T-helper 2 cell treated with Interferon-gamma antibody and Interleukin-4, amounts not matched to agents 5 μg/mL and 100 μg/mL, for 36 hours (primary cell): ENCODE measurements around the gene STRIT1.

Experiments used
- DNase-seq: peaks from one replicate; pipeline ENCODE4 v3.0.0; 2021; ENCODE audit warnings: low spot score
- H3K27ac Mint-ChIP-seq: one replicate; pipeline ENCODE4 v1.8.0; 2021; ENCODE audit warnings: mild to moderate bottlenecking, mixed read lengths
- H3K27me3 Mint-ChIP-seq: one replicate; pipeline ENCODE4 v1.8.0; 2021; ENCODE audit warnings: low read depth, mixed read lengths
- H3K36me3 Mint-ChIP-seq: one replicate; pipeline ENCODE4 v1.8.0; 2021; ENCODE audit warnings: low read depth, mixed read lengths
- H3K4me1 Mint-ChIP-seq: one replicate; pipeline ENCODE4 v1.8.0; 2021; ENCODE audit warnings: low read depth, mixed read lengths
- H3K4me3 Mint-ChIP-seq: one replicate; pipeline ENCODE4 v1.8.0; 2022; ENCODE audit warnings: mild to moderate bottlenecking, moderate library complexity, mixed read lengths
- H3K9me3 Mint-ChIP-seq: one replicate; pipeline ENCODE4 v1.8.0; 2021; ENCODE audit warnings: mixed read lengths

Gene STRIT1

DNA sequence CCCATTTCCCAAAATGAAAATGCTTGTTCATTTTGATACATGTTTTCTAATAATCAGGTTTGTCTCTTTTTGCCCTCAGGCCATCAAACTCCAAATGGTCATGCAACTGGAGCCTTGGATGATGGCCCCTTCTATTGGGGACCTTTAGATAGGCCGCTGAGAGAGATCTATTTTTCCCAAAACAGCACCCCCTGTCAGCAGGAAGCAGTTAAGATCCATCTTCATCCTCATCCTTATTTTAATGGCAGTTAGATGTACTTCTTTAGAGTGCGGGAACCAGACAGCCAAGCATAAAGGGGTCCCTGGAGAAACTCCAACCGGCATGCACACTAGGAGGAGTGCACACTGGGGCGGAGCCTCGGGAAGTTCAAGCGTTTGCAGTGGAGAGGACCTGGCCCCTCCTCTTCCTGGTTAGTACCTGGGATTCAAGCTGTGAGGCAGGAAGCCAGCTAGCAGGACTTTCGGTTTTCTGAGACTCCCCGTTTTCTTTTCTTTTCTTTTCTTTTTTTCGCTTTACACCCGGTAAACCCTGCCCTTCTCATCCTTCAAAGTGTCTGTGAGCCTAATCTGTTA is 31.9 kb upstream of the STRIT1 start:
- Mint-ChIP-seq H3K27me3 (peaks cover 6% of the 10 kb centered on the region), H3K9me3 (no peaks in the 10 kb centered on the region), H3K4me3 (no peak overlapping the region), H3K36me3 (no peaks in the 10 kb centered on the region), H3K4me1 (no peaks in the 10 kb centered on the region), H3K27ac (no peak overlapping the region)
- no peak for DNase-seq

DNA sequence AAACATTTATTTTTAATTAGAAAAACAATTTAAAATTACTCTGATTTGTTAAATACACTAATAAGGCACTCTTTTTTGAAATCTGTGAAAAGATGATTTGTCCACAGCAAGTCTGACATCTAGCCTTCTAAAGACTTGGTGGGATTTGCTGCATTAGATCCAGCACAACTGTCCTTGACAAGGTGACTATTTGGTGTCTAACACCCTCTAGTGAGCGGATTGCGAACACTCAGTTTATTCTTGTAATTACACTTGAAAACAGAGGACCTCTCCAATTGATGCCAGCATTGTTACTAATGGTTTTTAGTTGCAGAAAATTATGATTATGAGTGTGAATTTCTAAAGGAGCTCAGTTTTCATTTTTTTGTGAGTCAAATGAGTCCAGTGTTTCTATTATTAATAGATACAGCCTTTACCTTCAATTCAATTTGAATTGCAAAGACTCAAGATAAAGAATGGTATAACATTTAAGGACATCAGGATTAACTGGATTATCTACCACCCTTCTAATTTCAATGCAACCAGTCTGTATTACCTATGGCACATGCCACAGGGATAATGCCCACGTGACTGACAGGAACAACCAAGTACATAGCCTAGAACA is 29.7 kb upstream of the STRIT1 start:
- Mint-ChIP-seq H3K27ac (no peak overlapping the region), H3K4me1 (no peaks in the 10 kb centered on the region), H3K36me3 (no peaks in the 10 kb centered on the region), H3K9me3 (no peaks in the 10 kb centered on the region), H3K4me3 (no peak overlapping the region), H3K27me3 (peaks cover under 1% of the 10 kb centered on the region)
- no peak for DNase-seq

DNA sequence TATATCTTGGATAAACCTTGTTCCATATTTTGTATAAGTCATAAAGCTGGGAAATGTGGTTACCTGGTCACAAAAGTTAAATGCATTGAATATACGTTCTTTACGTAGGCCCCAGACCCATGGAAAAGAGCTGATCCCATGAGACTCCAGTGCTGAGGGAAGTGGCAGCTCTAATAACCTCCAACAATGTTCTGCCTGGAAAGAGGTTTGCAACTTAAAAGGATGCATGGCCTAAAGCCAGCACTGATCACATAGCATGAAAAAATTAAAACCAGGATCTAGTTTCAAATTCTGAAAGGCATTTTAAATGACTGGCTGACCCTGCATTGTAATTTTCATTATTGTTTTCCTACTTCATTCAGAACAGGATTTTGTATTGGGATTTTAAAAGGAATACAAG is 27.9 kb upstream of the STRIT1 start:
- H3K4me1 Mint-ChIP-seq: no peaks in the 10 kb centered on the region
- no peaks in the 10 kb centered on the region for H3K27me3 Mint-ChIP-seq
- no peaks in the 10 kb centered on the region for H3K9me3 Mint-ChIP-seq
- H3K36me3 Mint-ChIP-seq: no peaks in the 10 kb centered on the region
- no peak for DNase-seq
- no peak overlapping the region for H3K4me3 Mint-ChIP-seq
- no peak overlapping the region for H3K27ac Mint-ChIP-seq

DNA sequence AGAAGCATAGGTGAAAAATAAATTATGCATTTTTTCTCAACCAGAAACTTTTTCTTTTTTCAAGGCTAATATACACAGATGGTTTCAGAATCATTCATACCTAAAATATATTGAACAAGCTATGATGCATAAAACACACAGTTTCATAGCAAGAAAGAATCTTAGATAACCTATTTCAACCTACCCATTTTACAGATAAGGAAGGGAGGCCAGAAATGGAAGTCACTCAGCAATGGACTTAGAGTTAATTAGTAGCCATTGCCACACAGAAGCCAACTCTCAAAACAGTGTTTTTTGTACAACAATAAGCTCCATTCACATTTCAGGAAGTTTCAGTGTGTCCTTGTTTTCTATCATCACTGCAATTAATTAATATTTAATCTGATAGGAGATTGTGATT is 27.5 kb upstream of the STRIT1 start:
- Mint-ChIP-seq H3K27me3 (no peaks in the 10 kb centered on the region), H3K9me3 (no peaks in the 10 kb centered on the region)

DNA sequence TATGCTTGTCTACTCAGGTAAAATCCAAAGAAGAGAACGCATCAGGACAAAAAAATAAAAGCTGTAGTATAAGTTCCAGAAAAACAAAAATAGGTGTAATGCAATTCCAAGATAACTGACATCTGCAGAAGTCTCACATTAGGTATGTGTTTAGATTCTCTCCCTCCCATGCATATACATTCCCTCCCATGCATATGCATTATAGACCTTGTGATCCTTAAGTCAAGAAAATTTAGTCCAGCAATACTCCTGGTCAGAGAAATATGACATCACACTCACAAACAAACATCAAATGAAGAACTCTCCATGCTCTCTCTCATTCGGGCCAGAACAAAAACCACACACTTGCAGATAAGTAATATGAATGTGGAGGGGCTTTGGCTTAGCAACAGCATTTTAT is 25.3 kb upstream of the STRIT1 start:
- Mint-ChIP-seq H3K27ac (no peak overlapping the region), H3K9me3 (no peaks in the 10 kb centered on the region), H3K4me3 (no peak overlapping the region), H3K36me3 (no peaks in the 10 kb centered on the region), H3K27me3 (no peaks in the 10 kb centered on the region), H3K4me1 (no peaks in the 10 kb centered on the region)
- no peak for DNase-seq

More for the DNA sequence above, 27.5 kb upstream of the STRIT1 start:
- no peak for DNase-seq
- Mint-ChIP-seq H3K27ac (no peak overlapping the region), H3K4me1 (no peaks in the 10 kb centered on the region), H3K4me3 (no peak overlapping the region), H3K36me3 (no peaks in the 10 kb centered on the region)

DNA sequence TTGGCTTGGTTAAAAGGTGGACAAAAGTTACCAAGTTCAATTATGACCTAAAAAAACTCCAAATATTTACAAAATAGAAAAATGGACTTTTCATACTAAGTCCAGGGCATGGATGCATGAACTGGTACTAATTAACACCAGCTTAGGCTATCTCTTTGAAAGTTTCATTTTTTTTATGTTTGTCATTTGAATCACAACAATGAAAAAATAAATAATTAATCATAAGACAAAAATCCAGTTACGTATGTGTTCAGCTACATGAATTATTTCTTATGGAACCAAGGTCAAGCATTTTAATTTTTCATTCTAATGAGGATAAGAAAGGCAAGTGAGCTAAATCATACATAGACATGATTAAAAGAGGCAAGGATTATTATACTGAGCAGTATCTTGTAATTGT is 23.7 kb upstream of the STRIT1 start:
- Mint-ChIP-seq H3K36me3 (no peaks in the 10 kb centered on the region), H3K4me1 (no peaks in the 10 kb centered on the region), H3K27ac (no peak overlapping the region), H3K4me3 (no peak overlapping the region), H3K27me3 (no peaks in the 10 kb centered on the region), H3K9me3 (no peaks in the 10 kb centered on the region)
- DNase-seq: no peak

DNA sequence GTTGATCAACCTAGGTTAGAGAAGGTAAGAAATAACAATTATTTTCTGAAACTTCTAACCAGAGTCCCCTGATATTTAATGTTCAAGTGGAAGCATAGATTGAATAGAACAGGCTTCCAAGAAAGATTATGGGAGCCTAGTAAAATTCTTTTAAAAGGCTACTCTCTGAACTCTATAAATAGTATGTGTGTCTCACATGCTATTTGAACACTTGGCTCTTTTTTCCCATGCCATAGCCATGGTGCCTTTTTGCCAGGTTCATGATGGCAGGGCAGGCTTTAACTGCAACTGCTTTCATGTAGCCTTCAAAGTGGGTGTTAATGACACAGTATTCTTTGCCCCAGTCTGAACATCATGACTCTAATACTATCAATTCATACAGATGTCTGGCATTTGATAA is 22.9 kb upstream of the STRIT1 start:
- H3K4me1 Mint-ChIP-seq: no peaks in the 10 kb centered on the region
- H3K36me3 Mint-ChIP-seq: no peaks in the 10 kb centered on the region
- no peak overlapping the region for H3K27ac Mint-ChIP-seq
- H3K27me3 Mint-ChIP-seq: no peaks in the 10 kb centered on the region
- no peak for DNase-seq
- no peaks in the 10 kb centered on the region for H3K9me3 Mint-ChIP-seq
- H3K4me3 Mint-ChIP-seq: no peak overlapping the region

DNA sequence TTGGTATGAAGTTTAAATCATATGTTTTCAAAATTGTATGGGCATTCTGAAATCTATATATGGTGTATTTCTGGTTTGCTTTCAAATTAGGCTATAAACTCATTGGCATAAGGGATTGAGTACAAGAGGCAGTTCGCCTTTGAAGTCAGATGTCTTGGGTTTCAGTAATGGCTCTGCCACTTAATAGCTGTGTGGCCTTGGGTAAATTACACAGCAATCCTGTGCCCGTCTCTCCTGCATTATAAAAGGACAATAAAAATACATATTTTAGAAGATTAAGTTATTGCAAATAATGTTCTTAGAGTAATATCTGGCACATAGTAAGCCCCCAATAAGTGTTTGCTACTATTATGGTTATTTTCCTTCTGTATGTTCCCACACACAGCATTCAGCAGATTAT is 20.4 kb upstream of the STRIT1 start:
- Mint-ChIP-seq H3K4me3 (no peak overlapping the region), H3K9me3 (no peaks in the 10 kb centered on the region), H3K4me1 (no peaks in the 10 kb centered on the region), H3K27ac (no peak overlapping the region), H3K36me3 (no peaks in the 10 kb centered on the region), H3K27me3 (no peaks in the 10 kb centered on the region)
- DNase-seq: no peak

DNA sequence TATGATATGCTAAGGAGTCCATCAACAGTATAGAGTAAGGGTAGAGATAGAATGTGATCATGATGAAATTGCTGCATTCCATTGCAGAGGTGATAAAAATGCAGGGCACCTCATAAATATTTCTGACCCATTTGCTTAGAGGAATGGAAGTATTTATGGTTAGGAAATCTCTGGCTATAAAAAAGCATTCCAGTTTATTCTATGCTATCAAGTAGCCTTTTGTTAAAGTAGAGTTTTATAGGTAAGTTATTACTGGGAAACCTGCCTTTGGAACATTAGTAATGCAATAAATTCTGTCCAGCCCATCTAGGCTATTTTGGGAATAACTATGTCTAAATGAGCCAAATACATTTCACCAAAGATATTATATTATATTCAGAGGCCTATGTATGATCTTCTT is 19.8 kb upstream of the STRIT1 start:
- Mint-ChIP-seq H3K4me3 (no peak overlapping the region), H3K27me3 (no peaks in the 10 kb centered on the region), H3K36me3 (no peaks in the 10 kb centered on the region), H3K9me3 (no peaks in the 10 kb centered on the region), H3K27ac (no peak overlapping the region), H3K4me1 (no peaks in the 10 kb centered on the region)
- no peak for DNase-seq

DNA sequence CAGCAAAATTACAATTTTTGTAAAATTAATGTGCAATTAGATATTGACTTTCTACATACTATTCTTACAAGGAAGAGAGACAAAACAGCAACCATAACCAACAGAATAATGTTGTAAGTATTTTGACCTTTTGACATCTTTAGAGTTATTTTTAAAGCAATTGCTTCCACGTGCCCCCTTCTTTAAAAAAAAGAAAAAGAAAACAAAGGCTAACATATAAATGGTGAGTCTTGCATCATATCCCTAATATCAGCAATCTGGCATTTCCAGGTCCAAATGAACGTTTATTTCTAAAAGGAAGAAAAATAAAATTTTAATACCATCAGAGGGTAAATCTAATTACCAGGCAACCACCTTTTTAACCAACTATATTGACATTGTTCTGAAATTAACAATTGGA is 19.3 kb upstream of the STRIT1 start:
- DNase-seq: no peak
- no peak overlapping the region for H3K27ac Mint-ChIP-seq
- no peaks in the 10 kb centered on the region for H3K4me1 Mint-ChIP-seq
- H3K9me3 Mint-ChIP-seq: no peaks in the 10 kb centered on the region
- no peaks in the 10 kb centered on the region for H3K27me3 Mint-ChIP-seq
- no peak overlapping the region for H3K4me3 Mint-ChIP-seq
- no peaks in the 10 kb centered on the region for H3K36me3 Mint-ChIP-seq

DNA sequence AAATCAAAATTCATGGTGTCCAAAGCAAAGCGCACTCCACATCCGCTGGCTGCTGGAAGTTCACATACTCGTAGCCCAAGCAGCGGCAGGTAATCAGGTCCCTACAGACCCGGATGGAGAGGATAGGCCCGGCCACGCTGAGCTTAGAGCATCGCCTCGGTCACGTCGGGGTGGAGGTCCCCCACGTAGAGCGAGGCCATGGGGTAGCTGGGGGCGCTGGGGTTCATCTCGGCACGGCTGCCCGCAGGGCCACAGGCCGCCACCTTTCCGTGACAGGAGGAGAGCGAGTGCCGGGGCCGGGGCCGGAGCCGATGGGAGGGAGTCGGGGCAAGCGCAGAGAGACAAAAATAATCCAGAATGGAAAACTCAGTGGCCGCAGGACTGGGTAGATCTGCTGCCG is 16.1 kb upstream of the STRIT1 start:
- no peak overlapping the region for H3K4me3 Mint-ChIP-seq
- H3K27ac Mint-ChIP-seq: no peak overlapping the region
- H3K9me3 Mint-ChIP-seq: no peaks in the 10 kb centered on the region

DNA sequence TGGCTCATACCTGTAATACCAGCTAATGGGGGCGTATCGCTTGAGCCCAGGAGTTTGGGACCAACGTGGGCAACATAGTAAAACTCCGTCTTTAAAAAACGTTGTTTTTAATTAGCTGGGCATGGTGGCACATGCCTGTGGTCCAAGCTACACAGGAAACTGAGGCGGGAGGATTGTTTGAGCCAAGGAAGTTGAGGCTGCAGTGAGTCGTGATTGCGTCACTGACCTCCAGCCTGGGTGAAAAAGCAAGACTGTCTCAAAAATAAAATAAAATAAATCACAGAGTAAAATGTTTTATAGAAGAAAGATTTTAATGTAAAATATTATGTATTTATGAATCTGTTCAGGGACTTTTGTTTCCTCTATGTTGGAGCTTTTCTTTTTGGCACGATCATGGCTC is 15.3 kb upstream of the STRIT1 start:
- no peaks in the 10 kb centered on the region for H3K9me3 Mint-ChIP-seq
- H3K36me3 Mint-ChIP-seq: no peaks in the 10 kb centered on the region
- H3K27me3 Mint-ChIP-seq: no peaks in the 10 kb centered on the region
- DNase-seq: no peak
- H3K4me3 Mint-ChIP-seq: no peak overlapping the region
- H3K27ac Mint-ChIP-seq: no peak overlapping the region
- no peaks in the 10 kb centered on the region for H3K4me1 Mint-ChIP-seq

More for the DNA sequence above, 16.1 kb upstream of the STRIT1 start:
- no peaks in the 10 kb centered on the region for H3K4me1 Mint-ChIP-seq
- no peak for DNase-seq
- H3K27me3 Mint-ChIP-seq: no peaks in the 10 kb centered on the region
- H3K36me3 Mint-ChIP-seq: no peaks in the 10 kb centered on the region

DNA sequence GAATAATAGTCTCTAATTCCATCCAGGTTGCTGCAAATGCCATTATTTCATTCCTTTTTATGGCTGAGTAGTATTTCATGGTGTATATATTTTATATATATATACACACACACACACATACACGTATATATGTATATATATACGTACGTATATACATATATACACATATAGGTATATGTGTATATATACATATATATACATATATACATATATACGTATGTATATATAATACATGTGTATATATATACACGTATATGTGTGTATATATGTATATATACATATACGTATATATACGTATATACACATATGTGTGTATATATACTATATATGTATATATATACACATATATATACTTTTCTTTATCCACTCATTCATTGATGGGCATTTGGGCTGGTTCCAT is 13.7 kb upstream of the STRIT1 start:
- Mint-ChIP-seq H3K27ac (no peak overlapping the region), H3K4me1 (no peaks in the 10 kb centered on the region), H3K36me3 (no peaks in the 10 kb centered on the region), H3K4me3 (no peak overlapping the region), H3K27me3 (no peaks in the 10 kb centered on the region), H3K9me3 (no peaks in the 10 kb centered on the region)
- DNase-seq: no peak

DNA sequence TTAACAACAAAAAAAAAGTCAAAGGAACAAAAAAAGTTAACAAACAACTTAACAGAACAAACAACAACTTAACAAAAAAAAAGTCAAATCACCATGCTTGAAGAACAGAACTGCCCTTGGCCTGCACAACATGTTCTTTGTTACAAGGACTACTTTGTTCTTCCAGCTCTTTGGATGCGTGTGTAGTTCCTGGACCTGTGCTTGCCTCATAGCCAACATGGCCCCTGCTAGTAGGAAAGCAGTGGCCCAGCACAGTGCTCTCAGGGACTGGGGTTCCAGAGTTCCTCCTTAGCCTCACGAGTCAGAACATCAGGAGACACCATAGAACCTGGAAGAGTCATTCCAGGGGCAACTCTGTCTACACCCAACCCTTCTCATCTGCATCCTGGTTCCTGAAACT is 10.9 kb upstream of the STRIT1 start:
- no peaks in the 10 kb centered on the region for H3K4me1 Mint-ChIP-seq
- no peak overlapping the region for H3K4me3 Mint-ChIP-seq
- no peaks in the 10 kb centered on the region for H3K36me3 Mint-ChIP-seq
- no peak overlapping the region for H3K27ac Mint-ChIP-seq
- H3K9me3 Mint-ChIP-seq: no peaks in the 10 kb centered on the region
- no peaks in the 10 kb centered on the region for H3K27me3 Mint-ChIP-seq
- no peak for DNase-seq

DNA sequence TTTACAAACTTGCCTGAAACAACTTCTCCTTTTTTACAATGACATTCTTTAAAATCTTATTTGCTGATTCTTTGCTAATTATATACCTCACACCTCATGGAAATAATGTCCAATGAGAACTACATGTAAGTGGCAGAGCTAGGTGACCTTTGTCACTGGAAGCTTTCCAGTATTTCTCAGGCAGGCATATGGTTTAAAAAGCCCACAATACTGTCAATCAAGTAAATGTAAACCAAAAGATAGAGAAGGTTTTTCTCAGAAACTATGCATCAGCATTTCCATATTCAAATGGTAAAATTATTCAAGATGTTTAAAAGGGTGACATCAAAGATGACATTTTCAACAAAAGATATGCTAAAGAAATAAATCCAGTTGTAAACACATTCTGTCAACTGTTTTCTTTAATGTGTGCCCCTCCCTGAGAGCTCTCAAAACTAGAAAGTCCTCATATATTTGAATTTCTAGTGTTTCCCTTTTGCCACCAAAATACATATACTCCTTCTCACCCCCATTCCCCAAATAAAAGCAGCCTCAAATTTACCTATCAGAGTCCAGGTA is 10.1 kb upstream of the STRIT1 start:
- Mint-ChIP-seq H3K27ac (no peak overlapping the region), H3K4me3 (no peak overlapping the region), H3K4me1 (no peaks in the 10 kb centered on the region), H3K27me3 (no peaks in the 10 kb centered on the region), H3K36me3 (no peaks in the 10 kb centered on the region), H3K9me3 (no peaks in the 10 kb centered on the region)
- no peak for DNase-seq
